ENCODE results near the gene VSTM4. TPM values are rescaled to one million over a fixed set of nuclear protein-coding genes. Genes with fewer than 3 reads are reported as not detected.

VSTM4 gene
- total RNA-seq, 2 experiments from 2014 or later: not detected

DNA sequence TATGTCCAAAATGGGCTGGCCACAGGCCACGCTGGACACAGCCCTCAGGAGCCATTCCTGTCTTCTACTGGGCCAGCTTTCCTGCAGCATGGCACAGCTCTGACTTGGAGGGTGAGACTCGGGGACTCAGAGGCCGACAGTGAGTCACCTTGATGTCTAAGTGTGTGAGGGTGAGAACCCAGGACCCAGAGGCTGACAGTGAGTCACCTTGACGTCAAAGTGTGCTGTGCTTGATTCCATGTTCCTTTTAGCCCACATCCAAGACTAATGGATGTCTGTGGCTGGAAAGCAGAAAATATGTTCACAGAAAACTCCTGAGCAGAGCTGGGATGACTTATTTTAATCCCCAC is 24.5 kb upstream of the VSTM4 start:
- TF ChIP-seq EZH2phosphoT487 (IDR thresholded peaks at IDR 0.05; ENCODE audit: borderline replicate concordance, low read depth, low read length): no peak
- TF ChIP-seq, protein P1, sequence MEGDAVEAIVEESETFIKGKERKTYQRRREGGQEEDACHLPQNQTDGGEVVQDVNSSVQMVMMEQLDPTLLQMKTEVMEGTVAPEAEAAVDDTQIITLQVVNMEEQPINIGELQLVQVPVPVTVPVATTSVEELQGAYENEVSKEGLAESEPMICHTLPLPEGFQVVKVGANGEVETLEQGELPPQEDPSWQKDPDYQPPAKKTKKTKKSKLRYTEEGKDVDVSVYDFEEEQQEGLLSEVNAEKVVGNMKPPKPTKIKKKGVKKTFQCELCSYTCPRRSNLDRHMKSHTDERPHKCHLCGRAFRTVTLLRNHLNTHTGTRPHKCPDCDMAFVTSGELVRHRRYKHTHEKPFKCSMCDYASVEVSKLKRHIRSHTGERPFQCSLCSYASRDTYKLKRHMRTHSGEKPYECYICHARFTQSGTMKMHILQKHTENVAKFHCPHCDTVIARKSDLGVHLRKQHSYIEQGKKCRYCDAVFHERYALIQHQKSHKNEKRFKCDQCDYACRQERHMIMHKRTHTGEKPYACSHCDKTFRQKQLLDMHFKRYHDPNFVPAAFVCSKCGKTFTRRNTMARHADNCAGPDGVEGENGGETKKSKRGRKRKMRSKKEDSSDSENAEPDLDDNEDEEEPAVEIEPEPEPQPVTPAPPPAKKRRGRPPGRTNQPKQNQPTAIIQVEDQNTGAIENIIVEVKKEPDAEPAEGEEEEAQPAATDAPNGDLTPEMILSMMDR (conservative IDR thresholded peaks at IDR 0.05; ENCODE audit: low read length): no peak
- no peak for DNase-seq (ENCODE audit: low spot score)

DNA sequence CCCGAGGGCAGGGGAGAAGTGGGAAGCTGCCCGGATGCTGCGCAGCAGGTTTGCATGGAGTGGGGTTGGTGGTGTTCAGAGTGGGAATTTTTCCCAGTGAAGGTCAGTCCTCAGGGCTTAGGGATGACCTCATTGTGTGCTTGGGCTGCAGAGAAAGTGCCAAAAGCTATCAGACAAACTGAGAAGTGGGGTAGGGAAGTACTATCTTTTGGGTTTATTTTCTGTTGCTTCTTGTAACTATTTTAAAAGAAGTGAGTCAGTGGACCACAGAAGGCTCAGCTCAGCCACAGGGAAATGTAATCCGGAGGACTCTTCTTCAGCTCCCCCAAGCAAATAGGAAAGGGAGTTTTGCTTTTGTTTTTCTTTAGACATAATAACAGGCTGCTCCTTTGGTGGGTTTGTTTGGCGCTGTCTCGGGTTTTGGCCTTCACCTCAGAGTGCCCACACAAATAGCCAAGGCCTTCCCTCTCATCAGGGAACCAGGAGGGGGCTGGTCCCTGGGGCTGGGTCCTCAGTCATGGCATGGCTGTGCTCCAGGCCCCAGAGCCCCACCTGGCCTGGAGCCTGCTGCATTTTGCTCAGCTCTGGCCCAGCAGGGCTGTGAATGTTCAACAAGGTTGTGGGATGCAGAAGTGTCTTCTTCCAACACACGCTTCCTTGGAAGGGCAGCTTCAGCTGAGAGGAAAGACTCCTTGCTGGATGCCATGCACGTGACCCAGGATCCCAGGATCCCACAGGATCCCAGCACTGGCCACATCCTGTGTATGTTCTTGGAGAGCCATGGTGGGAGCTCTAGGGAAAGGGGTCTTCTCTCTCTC is 23.9 kb upstream of the VSTM4 start:
- ChIA-PET POLR2A (interaction anchor here (1.1 kb wide), 1 partner anchor 21 kb away, joined by 4 read pairs; no protein-coding TSS in a partner anchor), CTCF (ENCODE audit: unreplicated experiment) (no interaction called here)
- Histone ChIP-seq H3K4me1 (ENCODE audit: insufficient read depth, low read length, poor library complexity, severe bottlenecking) (peaks cover 55% of the 10 kb centered on the region), H3K4me2 (ENCODE audit: low read length) (no peak overlapping the region), H3K27ac (ENCODE audit: low read depth, low read length, poor library complexity, severe bottlenecking) (no peak overlapping the region), H2AFZ (ENCODE audit: low read length) (no peak overlapping the region), H3K4me3 (ENCODE audit: low read depth, low read length, poor library complexity, severe bottlenecking) (no peak overlapping the region), H3K79me2 (ENCODE audit: insufficient read depth, low read depth, low read length) (no peaks in the 10 kb centered on the region), H4K20me1 (ENCODE audit: insufficient read depth, low read length) (no peaks in the 10 kb centered on the region), H3K36me3 (ENCODE audit: insufficient read depth, low read length) (peaks cover 7% of the 10 kb centered on the region; the same call in 1 of the 2 replicates), H3K9me2 (ENCODE audit: insufficient read depth, low read length) (no peaks in the 10 kb centered on the region), H3K9me3 (ENCODE audit: low read length) (peaks cover 11% of the 10 kb centered on the region; the same call in 1 of the 2 replicates)
- no peak for DNase-seq (ENCODE audit: low spot score)
- TF ChIP-seq, protein P1 (conservative IDR thresholded peaks at IDR 0.05; ENCODE audit: low read length): no peak
- TF ChIP-seq EZH2phosphoT487 (IDR thresholded peaks at IDR 0.05; ENCODE audit: borderline replicate concordance, low read depth, low read length): no peak
- intact Hi-C loops (cut with micrococcal nuclease; ENCODE audit: unreplicated experiment): no loop called here
- BruUV-seq (replicated peaks): no TSS peak

More for the DNA sequence above, 24.5 kb upstream of the VSTM4 start:
- peaks cover 11% of the 10 kb centered on the region; the same call in 1 of the 2 replicates for H3K9me3 ChIP-seq (ENCODE audit: low read length)
- H3K79me2 ChIP-seq (ENCODE audit: insufficient read depth, low read depth, low read length): no peaks in the 10 kb centered on the region
- H4K20me1 ChIP-seq (ENCODE audit: insufficient read depth, low read length): no peaks in the 10 kb centered on the region
- intact Hi-C loops (cut with micrococcal nuclease; ENCODE audit: unreplicated experiment): no loop called here
- H3K4me1 ChIP-seq (ENCODE audit: insufficient read depth, low read length, poor library complexity, severe bottlenecking): peaks cover 49% of the 10 kb centered on the region
- POLR2A ChIA-PET: interaction anchor here (1.0 to 1.1 kb wide), 2 partner anchors 21 to 59 kb away, joined by 3 to 4 read pairs; no protein-coding TSS in a partner anchor
- no TSS peak for BruUV-seq (replicated peaks)
- no peak overlapping the region for H3K27ac ChIP-seq (ENCODE audit: low read depth, low read length, poor library complexity, severe bottlenecking)
- no peak overlapping the region for H3K4me3 ChIP-seq (ENCODE audit: low read depth, low read length, poor library complexity, severe bottlenecking)
- no peaks in the 10 kb centered on the region for H3K9me2 ChIP-seq (ENCODE audit: insufficient read depth, low read length)
- H2AFZ ChIP-seq (ENCODE audit: low read length): no peak overlapping the region
- CTCF ChIA-PET (ENCODE audit: unreplicated experiment): no interaction called here
- H3K36me3 ChIP-seq (ENCODE audit: insufficient read depth, low read length): peaks cover 7% of the 10 kb centered on the region; the same call in 1 of the 2 replicates
- H3K4me2 ChIP-seq (ENCODE audit: low read length): no peak overlapping the region

GRCh38 chr10:49138361-49138891 is 23.1 kb upstream of the VSTM4 start:
- Histone ChIP-seq H3K4me2 (ENCODE audit: low read length) (no peak overlapping the region), H3K9me2 (ENCODE audit: insufficient read depth, low read length) (no peaks in the 10 kb centered on the region), H3K4me3 (ENCODE audit: low read depth, low read length, poor library complexity, severe bottlenecking) (no peak overlapping the region), H3K36me3 (ENCODE audit: insufficient read depth, low read length) (peaks cover 7% of the 10 kb centered on the region; the same call in 1 of the 2 replicates), H4K20me1 (ENCODE audit: insufficient read depth, low read length) (no peaks in the 10 kb centered on the region), H3K79me2 (ENCODE audit: insufficient read depth, low read depth, low read length) (no peaks in the 10 kb centered on the region), H3K4me1 (ENCODE audit: insufficient read depth, low read length, poor library complexity, severe bottlenecking) (peaks cover 56% of the 10 kb centered on the region), H3K27ac (ENCODE audit: low read depth, low read length, poor library complexity, severe bottlenecking) (no peak overlapping the region), H3K9me3 (ENCODE audit: low read length) (peaks cover 11% of the 10 kb centered on the region; the same call in 1 of the 2 replicates), H2AFZ (ENCODE audit: low read length) (no peak overlapping the region)
- no peak for DNase-seq (ENCODE audit: low spot score)
- intact Hi-C loops (cut with micrococcal nuclease; ENCODE audit: unreplicated experiment): no loop called here
- BruUV-seq (replicated peaks): no TSS peak
- ChIA-PET POLR2A (no interaction called here), CTCF (ENCODE audit: unreplicated experiment) (no interaction called here)
- no peak for TF ChIP-seq EZH2phosphoT487 (IDR thresholded peaks at IDR 0.05; ENCODE audit: borderline replicate concordance, low read depth, low read length)
- TF ChIP-seq, protein P1 (conservative IDR thresholded peaks at IDR 0.05; ENCODE audit: low read length): no peak
